Mammary epithelial cell (primary cell): ENCODE data around the gene TOGARAM2.

Source experiments
- EZH2 ChIP-seq: IDR thresholded peaks from 2 replicates; pipeline ENCODE4 v1.6.1; 2012; ENCODE audit warnings: low read length, inconsistent platforms, borderline replicate concordance
- TF ChIP-seq, protein P1 (sequence below), 2 donors: IDR thresholded peaks in 1 of 2; conservative IDR thresholded peaks in 1 of 2; 2 replicates each; pipeline ENCODE4 v1.5.1; 2011 to 2012; ENCODE audit warnings: inconsistent platforms in 2 of 2, low read length in 2 of 2, mild to moderate bottlenecking in 2 of 2, control low read depth in 1 of 2, low read depth in 1 of 2; ENCODE audit not compliant: insufficient read depth in 1 of 2; ENCODE audit errors: extremely low read depth in 1 of 2

DNA sequence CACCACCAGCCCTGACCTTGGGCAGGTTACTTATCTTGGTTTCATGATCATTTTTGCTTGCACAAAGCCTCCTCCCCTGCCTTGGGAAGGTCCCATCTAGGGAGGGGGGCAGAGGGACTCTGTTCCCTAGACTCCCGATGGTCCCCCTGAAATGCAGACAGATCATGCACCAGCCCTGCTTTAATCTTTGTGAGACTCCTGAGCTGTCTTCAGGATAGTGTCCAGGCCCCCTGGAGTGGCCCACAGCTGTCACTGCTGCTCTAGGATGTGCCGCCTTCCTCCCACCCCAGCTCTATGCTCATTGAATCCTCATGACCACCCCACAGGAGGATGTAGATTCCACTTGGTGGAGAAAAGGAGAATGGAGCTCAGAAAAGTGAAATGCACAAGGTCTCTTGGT is 65.2 kb downstream of the TOGARAM2 start:
- TF ChIP-seq, protein P1, sequence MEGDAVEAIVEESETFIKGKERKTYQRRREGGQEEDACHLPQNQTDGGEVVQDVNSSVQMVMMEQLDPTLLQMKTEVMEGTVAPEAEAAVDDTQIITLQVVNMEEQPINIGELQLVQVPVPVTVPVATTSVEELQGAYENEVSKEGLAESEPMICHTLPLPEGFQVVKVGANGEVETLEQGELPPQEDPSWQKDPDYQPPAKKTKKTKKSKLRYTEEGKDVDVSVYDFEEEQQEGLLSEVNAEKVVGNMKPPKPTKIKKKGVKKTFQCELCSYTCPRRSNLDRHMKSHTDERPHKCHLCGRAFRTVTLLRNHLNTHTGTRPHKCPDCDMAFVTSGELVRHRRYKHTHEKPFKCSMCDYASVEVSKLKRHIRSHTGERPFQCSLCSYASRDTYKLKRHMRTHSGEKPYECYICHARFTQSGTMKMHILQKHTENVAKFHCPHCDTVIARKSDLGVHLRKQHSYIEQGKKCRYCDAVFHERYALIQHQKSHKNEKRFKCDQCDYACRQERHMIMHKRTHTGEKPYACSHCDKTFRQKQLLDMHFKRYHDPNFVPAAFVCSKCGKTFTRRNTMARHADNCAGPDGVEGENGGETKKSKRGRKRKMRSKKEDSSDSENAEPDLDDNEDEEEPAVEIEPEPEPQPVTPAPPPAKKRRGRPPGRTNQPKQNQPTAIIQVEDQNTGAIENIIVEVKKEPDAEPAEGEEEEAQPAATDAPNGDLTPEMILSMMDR (conservative IDR thresholded peaks at IDR 0.05 in 1 of 2, IDR thresholded peaks at IDR 0.05 in 1 of 2; ENCODE audit: extremely low read depth in 1 of 2, insufficient read depth in 1 of 2, low read depth in 1 of 2, low read length in 2 of 2), result no peak
- no peak for TF ChIP-seq EZH2
